ENCODE data around the gene KPNB1. TPM values are rescaled to one million over a fixed set of nuclear protein-coding genes. Genes with fewer than 3 reads are reported as not detected.

The KPNB1 gene
- total RNA-seq, 1 experiment from 2014 or later = 467 TPM

DNA sequence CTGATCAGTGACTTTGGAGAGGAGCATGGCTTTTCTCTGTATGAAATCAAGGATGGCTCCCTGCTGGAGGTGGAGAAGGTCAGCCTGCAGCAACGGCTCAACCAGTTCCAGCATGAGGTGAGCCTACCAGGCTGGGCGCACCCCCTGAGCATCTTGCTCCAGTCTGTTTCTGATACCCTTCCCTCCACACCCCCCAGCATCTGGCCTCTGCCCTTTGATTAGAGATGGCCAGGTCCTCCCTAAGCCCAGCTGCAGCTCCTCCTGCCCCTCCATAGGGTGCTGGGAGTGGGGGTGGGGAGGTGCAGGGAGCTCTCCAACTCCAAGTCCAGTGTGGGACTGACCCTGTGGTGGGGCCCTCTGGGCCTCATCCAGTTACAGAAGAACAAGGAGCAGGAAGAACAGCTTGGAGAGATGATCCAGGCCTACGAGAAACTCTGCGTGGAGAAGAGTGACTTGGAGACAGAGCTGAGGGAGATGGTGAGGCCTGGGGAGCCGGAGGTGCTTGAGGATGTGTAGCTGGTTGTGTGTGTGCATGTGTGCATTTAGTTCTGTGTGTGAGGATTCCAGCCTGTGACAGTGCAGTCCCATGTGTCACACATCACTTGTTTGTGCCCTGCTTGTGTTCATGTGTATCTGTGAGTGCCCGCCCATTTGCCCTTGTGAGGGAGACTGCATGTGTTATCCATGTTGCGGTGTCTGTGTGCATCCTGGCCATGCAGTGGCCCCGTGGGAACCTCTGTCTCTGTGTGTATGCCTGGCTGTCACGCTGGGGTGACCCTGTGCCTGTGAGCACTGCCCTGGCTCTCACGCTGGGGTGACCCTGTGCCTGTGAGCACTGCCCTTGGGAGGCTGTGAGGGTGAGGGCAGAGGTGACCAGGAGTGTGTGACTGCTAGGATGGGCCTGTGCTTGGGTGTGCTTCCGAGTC, 47.3 kb downstream of the KPNB1 start:
- DNase-seq (ENCODE audit: low spot score) = no peak

GRCh38 chr17:47697906-47698711, 48.4 kb downstream of the KPNB1 start:
- no peak for DNase-seq (ENCODE audit: low spot score)

DNA sequence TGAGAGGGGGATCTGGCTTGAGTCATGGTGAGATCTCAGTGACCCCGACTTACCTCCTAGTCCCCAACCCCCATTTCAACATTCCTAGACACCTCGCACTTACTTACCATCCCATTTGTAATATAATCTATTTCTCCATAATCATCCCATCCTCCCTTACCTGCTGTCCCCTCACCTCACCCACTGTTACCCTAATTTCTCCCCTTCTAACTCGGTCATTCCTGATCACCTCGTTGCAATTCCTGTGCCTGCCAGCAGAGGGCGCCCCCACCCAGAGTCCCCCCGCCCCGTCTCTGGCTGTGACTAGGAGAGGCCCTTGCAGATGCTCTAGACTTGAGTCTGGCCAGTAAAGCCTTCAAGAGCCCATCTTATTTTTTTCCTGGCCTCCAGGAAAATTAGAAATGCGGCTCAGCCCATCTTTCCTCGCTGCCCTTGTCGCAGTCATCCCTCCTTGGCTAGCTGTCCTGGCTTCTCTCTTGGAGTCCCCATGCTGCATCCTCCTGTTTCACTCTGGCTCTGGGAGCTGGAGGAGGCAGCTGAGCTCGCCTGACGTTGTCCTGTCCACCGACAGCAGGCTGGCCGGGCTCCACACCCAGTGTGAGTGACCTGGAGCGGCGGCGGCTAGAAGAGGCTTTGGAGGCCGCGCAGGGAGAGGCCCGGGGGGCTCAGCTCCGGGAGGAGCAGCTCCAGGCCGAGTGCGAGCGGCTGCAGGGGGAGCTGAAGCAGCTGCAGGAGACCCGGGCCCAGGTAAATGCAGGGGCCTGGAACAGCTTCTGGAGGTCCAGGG, 49.2 kb downstream of the KPNB1 start:
- DNase-seq (ENCODE audit: low spot score) = peak; percentile 45

DNA sequence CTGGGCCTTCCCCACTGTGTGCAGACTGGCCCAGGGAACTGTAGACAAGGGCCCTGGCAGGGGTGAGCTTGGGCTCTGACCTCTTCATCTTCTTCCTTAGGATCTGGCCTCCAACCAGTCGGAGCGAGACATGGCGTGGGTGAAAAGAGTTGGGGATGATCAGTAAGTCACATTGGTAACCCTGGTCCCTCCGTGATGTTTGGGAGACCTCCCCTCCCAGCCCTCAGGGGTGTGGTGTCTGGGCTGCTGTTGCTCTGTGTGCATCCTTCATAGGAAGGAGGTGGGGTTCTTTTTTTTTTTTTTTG, 49.8 kb downstream of the KPNB1 start:
- no peak for DNase-seq (ENCODE audit: low spot score)

- no peak for DNase-seq (ENCODE audit: low spot score)
These were observed 51.0 kb downstream of the KPNB1 start for GRCh38 chr17:47700471-47701449.

- DNase-seq (ENCODE audit: low spot score) = no peak
These were observed 51.9 kb downstream of the KPNB1 start for GRCh38 chr17:47701608-47702007.

- DNase-seq (ENCODE audit: low spot score) = no peak
These were observed 52.8 kb downstream of the KPNB1 start for GRCh38 chr17:47702391-47702995.

- no peak for DNase-seq (ENCODE audit: low spot score)
These were observed 53.5 kb downstream of the KPNB1 start for GRCh38 chr17:47703191-47703591.

DNA sequence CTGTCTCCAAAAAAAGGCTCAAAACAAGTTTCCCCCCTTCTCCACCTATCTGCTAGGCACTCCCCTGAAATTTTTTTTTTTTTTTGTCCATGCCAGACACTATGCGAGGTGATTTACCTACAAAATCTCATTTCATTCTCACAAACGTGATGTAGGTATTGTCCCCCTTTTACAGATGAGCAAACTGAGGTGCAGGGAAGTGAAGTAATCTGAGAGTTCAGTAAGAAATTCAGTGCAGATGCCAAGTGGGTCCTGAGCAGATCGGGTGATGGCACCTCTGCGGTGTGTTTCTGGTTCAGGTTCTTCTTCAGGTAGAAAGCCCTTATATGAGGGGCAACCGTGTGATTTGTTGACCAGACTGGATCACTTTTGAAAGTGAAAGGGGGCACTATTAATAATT, 54.0 kb downstream of the KPNB1 start:
- DNase-seq (ENCODE audit: low spot score) = no peak

DNA sequence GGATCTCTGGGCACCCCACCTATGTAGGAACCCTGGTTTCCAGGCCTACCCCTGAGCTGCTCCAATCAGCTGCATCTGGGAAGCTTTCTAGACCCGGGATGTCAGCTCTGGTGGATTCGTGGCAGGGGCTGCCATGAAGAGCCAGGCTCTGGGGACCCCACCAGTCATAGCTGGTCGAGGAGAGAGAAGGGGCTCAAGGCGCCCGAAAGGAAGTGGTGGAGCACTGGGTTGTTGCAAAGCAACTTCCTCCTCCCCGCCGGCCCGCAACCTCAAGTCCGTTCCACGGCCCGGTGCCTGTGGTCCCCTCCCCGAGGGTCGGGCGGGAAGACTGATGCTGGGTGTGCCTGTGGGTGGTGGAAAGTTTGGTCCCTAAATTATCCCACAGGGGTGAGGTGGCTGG, 54.4 kb downstream of the KPNB1 start:
- DNase-seq (ENCODE audit: low spot score) = no peak

- no peak for DNase-seq (ENCODE audit: low spot score)
These were observed 55.0 kb downstream of the KPNB1 start for GRCh38 chr17:47704736-47705135.

DNA sequence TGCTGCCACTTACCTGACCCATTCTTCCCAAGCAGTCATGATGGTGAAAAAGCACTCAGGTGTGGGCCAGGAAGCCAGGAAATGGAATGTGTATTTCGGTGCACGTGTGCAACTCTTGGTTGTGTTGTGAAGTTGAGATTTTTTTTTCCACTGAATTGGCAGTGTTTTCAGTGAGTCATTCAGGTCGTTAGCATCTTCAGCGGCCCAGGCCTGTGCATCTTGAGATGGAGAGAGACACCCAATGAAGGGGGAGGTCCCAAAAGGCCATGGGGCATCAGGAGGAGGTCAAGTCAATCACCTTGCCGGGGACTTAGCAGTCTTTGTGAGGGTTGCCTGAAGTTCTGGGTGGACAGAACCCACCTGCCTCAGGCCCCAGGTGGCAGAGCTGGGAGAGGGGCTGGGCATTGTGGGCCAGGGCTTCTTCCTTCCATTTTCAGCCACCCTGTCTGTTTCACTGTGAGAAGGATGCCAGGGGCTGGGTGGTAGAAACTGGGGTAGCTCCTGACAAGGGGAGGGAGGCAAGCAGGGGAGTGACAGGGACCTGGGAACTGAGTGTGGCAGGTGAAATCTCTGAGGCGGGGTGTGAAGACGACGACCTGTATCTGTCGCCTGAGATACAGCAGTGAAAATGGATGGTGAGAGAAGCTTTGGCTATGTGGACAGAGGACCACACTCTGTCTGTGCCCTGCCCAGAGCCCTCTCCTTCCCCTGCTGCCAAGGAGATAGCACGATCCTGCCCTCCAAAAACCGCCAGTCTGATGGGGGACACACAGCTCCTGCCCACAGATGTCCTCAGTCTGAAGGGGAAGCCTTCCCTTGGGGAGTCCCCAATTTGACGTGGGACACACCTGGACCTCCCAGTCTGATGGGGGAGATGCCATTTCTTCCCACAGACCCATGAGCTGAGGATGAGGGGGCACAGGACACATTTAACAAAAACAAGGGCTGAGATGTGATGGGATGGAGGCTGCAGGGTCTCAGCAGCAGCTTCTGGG, 56.1 kb downstream of the KPNB1 start:
- DNase-seq (ENCODE audit: low spot score) = no peak

DNA sequence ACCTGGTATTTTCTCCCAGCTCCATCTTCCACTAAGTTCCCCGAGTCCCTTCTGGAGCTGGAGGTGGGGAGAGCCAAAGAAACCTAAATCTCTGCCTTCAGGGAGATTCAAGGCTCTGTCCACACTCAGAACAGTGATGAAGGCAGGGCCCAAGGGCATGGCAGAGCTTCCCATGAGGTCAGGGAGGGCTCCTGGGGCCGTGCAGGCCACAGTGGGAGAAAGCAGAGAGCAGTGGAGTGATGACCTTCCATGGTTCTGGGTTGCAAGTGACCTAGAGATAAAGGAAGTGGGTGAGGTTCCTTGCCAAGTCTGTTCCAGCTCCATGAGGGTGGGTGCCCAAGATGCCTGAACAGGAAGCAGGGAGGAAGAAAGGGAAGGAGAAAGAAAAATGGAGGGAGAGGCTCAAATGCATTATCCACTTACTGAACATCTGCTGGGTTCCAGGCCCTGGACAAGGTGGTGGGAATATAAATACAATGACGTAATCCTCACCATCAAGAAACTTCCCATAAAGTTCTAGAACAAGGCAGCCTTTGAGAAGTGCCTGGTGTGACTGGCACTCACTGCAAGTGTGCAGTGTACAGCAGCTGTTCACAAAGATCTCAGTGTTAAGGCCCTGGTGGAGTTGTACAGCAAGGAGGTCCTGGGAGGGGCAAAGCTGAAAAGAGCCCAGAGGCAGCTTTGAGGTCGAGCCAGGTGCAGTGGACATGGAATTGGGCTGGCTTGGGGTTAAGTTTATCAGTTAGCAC, 57.5 kb downstream of the KPNB1 start:
- DNase-seq (ENCODE audit: low spot score) = no peak

- DNase-seq (ENCODE audit: low spot score) = no peak
These were observed 58.2 kb downstream of the KPNB1 start for GRCh38 chr17:47707884-47708283.

DNA sequence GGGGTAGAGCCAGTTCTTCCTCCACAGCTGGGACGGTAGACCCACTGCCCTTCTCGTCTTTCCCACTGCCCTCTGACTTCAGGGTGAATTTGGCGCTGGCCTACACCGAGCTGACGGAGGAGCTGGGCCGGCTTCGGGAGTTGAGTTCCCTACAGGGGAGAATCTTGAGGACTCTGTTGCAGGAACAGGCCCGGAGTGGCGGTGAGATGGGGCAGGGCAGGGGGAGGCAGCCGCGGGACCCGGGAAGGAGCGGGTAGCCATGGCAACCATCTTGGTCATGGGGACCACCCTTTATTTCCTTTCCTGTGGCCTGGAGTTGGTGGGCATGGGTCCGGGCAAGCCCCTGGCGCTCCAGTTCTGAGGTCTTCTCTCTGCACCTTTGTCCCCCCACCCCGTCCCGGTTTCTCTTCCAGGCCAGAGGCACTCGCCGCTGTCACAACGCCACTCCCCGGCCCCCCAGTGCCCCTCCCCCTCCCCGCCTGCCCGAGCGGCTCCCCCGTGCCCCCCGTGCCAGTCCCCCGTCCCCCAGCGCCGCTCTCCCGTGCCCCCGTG, 58.7 kb downstream of the KPNB1 start:
- DNase-seq (ENCODE audit: low spot score) = no peak

DNA sequence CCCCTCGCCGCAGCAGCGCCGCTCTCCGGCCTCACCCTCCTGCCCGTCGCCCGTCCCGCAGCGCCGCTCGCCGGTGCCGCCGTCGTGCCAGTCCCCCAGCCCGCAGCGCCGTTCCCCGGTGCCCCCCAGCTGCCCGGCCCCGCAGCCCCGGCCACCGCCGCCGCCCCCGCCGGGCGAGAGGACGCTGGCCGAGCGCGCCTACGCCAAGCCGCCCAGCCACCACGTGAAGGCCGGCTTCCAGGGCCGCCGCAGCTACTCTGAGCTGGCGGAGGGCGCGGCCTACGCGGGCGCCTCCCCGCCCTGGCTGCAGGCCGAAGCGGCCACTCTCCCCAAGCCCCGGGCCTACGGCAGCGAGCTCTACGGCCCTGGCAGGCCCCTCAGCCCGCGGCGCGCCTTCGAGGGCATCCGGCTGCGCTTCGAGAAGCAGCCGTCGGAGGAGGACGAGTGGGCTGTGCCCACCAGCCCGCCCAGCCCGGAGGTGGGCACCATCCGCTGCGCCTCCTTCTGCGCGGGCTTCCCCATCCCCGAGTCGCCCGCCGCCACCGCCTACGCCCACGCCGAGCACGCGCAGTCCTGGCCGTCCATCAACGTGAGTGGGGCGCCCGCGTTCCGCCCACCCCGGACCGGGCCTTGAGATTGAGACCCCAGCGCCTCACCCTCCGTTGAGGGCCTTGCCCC, 59.3 kb downstream of the KPNB1 start:
- no peak for DNase-seq (ENCODE audit: low spot score)

- no peak for DNase-seq (ENCODE audit: low spot score)
These were observed 59.9 kb downstream of the KPNB1 start for GRCh38 chr17:47709594-47709993.
